ENCODE results near the gene ACP3.
A peak's percentile ranks its signal among the peaks of the same experiment; 100 is the strongest.

ACP3 gene

DNA sequence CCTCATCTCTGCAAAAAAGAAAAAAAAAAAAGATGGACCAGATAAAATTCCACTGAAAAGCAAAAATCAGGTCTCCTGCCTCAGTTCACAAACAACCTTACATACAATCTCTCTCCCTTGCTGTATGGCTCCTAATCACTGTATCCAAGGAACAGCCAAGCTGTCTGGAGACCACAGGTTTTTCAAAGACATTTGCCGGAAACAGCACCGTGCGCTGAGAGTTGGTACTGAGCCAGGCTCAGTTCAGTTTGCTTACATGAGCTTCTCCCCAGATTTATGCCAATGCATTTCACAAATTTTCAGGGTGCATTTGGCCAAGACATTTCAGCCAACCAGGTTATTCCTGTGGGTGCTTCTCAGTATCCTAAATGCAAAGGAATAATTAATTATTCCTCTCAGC is 4.1 kb downstream of the ACP3 start:
- DNase-seq, result no peak

GRCh38 chr3:132325103-132325606 is 7.9 kb downstream of the ACP3 start:
- DNase-seq, result no peak

- DNase-seq, result no peak
Measured at GRCh38 chr3:132325634-132326033, 8.4 kb downstream of the ACP3 start.

DNA sequence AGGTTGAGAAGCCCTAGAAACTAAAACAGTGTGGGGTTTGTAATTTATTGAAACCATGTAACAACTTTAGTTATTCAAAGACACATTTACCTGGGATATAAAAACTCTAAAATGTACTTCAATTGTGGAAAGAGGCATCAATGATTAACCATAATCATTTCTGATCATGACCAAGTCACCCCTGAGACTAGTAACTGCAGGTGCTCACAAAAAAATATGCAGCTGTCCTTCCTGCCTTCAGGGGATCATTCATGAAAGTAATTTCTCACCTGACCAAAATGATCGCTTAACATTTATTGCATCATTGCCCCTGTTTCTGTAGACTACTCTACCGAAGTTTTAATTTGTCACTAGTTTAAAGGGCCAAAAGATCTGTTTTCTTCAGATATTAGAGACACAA is 9.0 kb downstream of the ACP3 start:
- no peak for DNase-seq

- no peak for DNase-seq
Measured at GRCh38 chr3:132332082-132332481, 14.9 kb downstream of the ACP3 start.

DNA sequence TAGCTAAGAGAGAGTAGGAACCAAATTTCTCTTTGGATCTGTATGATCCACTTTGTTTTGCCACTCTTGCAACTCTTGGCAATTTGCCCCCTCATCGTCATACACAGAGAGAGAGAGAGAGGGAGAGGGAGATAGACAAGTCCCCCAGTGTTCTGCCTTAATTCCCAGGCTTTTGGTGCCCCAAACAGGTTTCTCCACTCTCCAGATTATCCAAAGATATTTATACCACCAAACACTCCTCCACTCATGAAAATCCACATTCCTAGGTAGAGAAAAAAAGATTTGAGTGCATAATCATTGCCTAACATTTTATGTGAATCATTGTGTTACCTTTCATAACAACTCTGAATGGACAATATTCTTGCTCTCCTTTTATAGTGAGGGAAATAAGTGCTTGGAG is 15.3 kb downstream of the ACP3 start:
- no peak for DNase-seq

- no peak for DNase-seq
Measured at GRCh38 chr3:132341746-132342145, 24.5 kb downstream of the ACP3 start.

GRCh38 chr3:132342183-132342582 is 25.0 kb downstream of the ACP3 start:
- DNase-seq, result no peak

- no peak for DNase-seq
Measured at GRCh38 chr3:132342610-132343009, 25.4 kb downstream of the ACP3 start.

- DNase-seq, result peak in 2 of 6 experiments; percentile 10 to 13
Measured at GRCh38 chr3:132343018-132343612, 25.9 kb downstream of the ACP3 start.

DNA sequence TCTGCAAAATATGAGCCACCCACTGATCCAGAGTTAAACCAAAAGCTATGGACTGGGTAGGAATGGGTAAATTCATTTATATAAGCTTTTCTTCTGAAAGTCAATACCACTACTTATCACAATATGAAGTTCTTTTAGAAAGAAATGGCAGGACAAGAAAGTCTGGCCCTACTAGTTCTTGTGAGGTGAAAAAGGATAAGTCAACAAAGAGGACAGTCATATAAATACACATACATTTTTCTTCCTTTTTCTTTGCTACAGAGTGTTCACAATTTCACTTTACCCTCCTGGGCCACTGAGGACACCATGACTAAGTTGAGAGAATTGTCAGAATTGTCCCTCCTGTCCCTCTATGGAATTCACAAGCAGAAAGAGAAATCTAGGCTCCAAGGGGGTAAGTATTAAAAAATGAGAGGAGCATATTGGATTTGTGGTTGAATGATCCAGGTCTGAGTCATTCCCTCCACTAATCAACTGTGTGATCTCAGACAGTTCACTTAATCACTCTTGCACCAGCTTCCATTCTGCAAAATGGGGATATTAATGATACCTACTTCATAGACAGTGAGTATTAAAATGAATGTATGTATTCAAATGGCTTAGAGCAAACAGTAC is 27.6 kb downstream of the ACP3 start:
- DNase-seq, result no peak

DNA sequence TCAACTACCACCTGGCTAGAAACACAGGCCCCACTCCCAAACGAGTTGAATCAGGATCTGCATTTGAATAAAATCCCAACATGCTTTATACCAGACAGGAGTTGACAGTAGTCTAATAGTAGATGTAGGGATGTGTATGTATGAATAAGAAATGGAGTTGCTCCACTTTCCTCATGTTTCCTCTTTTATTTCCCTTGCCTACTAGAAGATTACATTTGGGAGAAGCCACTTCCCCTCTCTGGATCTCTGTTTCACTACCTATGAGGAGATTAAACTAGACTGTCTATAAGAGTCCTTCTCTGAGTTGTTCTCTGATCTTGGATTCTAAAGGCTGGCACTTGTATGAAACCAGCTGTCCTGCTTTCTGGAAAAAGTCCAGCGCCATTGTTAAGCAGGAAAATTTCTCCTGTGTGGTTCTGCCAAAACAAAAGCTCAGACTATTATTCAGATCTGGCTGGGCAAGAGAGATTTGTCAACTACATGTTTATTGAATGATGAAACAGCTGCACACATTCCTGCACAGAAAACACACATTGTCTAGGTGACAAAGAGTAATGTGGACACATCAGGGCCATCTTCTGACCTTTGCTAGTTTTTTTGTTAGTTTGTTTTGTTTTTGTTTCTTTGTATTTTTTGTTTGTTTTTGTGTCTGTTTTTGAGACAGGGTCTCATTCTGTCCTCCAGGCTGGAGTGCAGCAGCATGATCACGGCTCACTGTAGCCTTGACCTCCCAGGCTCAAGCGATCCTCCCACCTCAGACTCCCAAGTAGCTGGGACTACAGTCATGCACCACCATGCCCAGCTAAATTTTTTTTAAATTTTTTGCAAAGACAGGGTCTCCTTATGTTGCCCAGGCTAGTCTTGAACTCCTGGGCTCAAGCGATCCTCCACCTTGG is 29.9 kb downstream of the ACP3 start:
- DNase-seq, result no peak

GRCh38 chr3:132347811-132348210 is 30.6 kb downstream of the ACP3 start:
- no peak for DNase-seq

- DNase-seq, result no peak
Measured at GRCh38 chr3:132348531-132348930, 31.3 kb downstream of the ACP3 start.

GRCh38 chr3:132350814-132351213 is 33.6 kb downstream of the ACP3 start:
- no peak for DNase-seq

DNA sequence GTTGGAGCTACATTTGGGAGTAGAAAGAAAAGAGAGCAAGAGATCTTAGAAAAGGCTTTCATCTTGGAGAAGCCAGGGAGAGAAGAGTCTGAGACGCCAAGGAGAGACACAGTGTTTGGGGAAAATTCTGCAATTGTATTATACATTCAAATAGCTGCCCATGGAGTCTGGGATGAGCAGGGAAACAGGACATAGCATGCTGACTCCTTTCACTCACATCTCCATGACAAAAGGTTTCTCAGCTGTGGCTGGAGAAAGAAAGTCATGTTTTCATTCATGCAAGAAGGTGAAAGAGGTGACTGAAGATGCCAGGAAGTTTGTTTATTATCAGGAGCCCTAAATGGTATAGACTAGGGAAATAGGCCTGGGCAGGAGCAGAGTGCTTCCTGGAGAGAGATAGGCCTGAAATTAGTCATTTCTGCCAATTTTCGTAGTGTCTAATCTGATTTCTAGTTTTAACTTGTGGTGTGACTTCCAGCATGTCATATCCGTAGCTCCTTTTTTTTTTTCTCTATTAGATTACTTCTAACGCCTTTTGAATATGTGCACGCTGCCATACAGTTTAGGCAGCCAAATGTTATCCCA is 34.1 kb downstream of the ACP3 start:
- DNase-seq, result no peak

- DNase-seq, result peak; percentile 7 to 60 (median 40)
Measured at GRCh38 chr3:132352556-132353143, 35.4 kb downstream of the ACP3 start.

- DNase-seq, result no peak
Measured at GRCh38 chr3:132354916-132355702, 37.9 kb downstream of the ACP3 start.

DNA sequence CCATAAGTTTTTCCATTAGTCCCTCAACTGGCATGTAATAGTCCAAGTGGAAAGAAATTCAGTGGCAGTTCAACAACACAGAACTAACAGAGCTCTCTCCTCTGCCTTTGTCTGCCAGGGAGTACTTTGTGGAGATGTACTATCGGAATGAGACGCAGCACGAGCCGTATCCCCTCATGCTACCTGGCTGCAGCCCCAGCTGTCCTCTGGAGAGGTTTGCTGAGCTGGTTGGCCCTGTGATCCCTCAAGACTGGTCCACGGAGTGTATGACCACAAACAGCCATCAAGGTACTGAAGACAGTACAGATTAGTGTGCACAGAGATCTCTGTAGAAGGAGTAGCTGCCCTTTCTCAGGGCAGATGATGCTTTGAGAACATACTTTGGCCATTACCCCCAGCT is 39.4 kb downstream of the ACP3 start:
- DNase-seq, result no peak

DNA sequence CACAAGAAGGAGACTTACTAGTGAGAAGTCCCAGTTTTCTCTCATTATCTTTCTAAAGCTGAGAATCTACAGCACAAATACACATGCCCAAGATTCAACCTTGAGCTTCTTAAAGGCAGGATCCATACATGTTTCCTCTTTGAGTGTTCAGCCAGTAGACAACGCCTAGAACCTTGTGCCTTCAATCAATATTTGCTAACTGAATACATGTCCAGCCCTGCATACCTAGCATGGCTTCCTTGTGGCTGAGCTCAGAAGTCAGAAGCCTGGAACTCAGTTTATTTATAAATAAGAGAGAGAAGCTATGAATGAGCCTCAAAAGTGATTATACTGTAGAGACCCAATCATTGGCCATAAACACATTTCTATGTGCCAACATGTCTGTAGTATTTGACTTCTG is 43.5 kb downstream of the ACP3 start:
- DNase-seq, result no peak

GRCh38 chr3:132362329-132362728 is 45.1 kb downstream of the ACP3 start:
- DNase-seq, result no peak

GRCh38 chr3:132368515-132368914 is 51.3 kb downstream of the ACP3 start:
- DNase-seq, result no peak
